GM19463 (cell line): ENCODE results near the gene NT5DC1.
"Not testable (repeated sequence)": the region's sequence is repeated elsewhere in the genome, so short reads cannot be mapped to it uniquely, and the experiment has no call there.

ENCODE experiments used
- ATAC-seq: cut with Tn5 transposase; IDR thresholded peaks from one replicate; pipeline ENCODE4 v1.9.1; 2021; ENCODE audit warnings: mild to moderate bottlenecking, moderate library complexity; ENCODE audit not compliant: unreplicated experiment

NT5DC1 gene

GRCh38 chr6:116088946-116089345 lies 11.7 kb upstream of the NT5DC1 start:
- ATAC-seq = no peak

GRCh38 chr6:116090251-116090650 lies 10.4 kb upstream of the NT5DC1 start:
- peak; percentile 48 for ATAC-seq

GRCh38 chr6:116094041-116094440 lies 6.6 kb upstream of the NT5DC1 start:
- ATAC-seq = no peak

- not testable (repeated sequence) for ATAC-seq
Observed at GRCh38 chr6:116096048-116096759, 4.4 kb upstream of the NT5DC1 start.

GRCh38 chr6:116096979-116097816 lies 3.5 kb upstream of the NT5DC1 start:
- ATAC-seq = no peak

- ATAC-seq = no peak
Observed at GRCh38 chr6:116099036-116099435, 1.6 kb upstream of the NT5DC1 start.

- no peak for ATAC-seq
Observed at GRCh38 chr6:116101302-116101718, 657 bp downstream of the NT5DC1 start.

GRCh38 chr6:116101790-116102189 lies 1.1 kb downstream of the NT5DC1 start:
- ATAC-seq = no peak

- ATAC-seq = no peak
Observed at GRCh38 chr6:116102873-116103272, 2.2 kb downstream of the NT5DC1 start.

GRCh38 chr6:116104636-116105035 lies 4.0 kb downstream of the NT5DC1 start:
- no peak for ATAC-seq

GRCh38 chr6:116105247-116105646 lies 4.6 kb downstream of the NT5DC1 start:
- ATAC-seq = no peak

GRCh38 chr6:116106146-116106545 lies 5.5 kb downstream of the NT5DC1 start:
- ATAC-seq = no peak

- no peak for ATAC-seq
Observed at GRCh38 chr6:116108836-116109235, 8.2 kb downstream of the NT5DC1 start.

- peak; percentile 82 for ATAC-seq
Observed at GRCh38 chr6:116111552-116112528, 11.2 kb downstream of the NT5DC1 start.

GRCh38 chr6:116113386-116113785 lies 12.7 kb downstream of the NT5DC1 start:
- ATAC-seq = no peak

- no peak for ATAC-seq
Observed at GRCh38 chr6:116115781-116116180, 15.1 kb downstream of the NT5DC1 start.

- ATAC-seq = no peak
Observed at GRCh38 chr6:116118608-116119007, 18.0 kb downstream of the NT5DC1 start.

- ATAC-seq = no peak
Observed at GRCh38 chr6:116120430-116120829, 19.8 kb downstream of the NT5DC1 start.

GRCh38 chr6:116126032-116126431 lies 25.4 kb downstream of the NT5DC1 start, which contains the start of gene COL10A1:
COL10A1 (minus strand) TSS chr6:116126132; CDS start chr6:116125492, 640 bp downstream.
- no peak for ATAC-seq

GRCh38 chr6:116127771-116128493 lies 27.3 kb downstream of the NT5DC1 start:
- no peak for ATAC-seq
